GM23338 (cell line): ENCODE measurements around the gene DGKB. TPM values are rescaled to one million over a fixed set of nuclear protein-coding genes. Genes with fewer than 3 reads are reported as not detected.

Experiments used
- ATAC-seq: fragments of 200-7000 bp; cut with Tn5 transposase; 3 replicates; pipeline ENCODE4 v1.9.1; 2020
- DNase-seq: peaks from one replicate; pipeline ENCODE4 v3.0.0-alpha.2; 2015; ENCODE audit warnings: low spot score
- H2AFZ ChIP-seq: fragments of 200-600 bp; sonication (generic); 2 replicates; pipeline ENCODE4 v1.8.0; 2016; ENCODE audit warnings: antibody characterized with exemption, mild to moderate bottlenecking, moderate library complexity
- H3F3A ChIP-seq: fragments of 200-600 bp; sonication (generic); replicated peaks from 2 replicates; pipeline ENCODE4 v1.8.0; 2017; ENCODE audit warnings: antibody characterized with exemption, mixed run types, low read depth
- H3K27ac ChIP-seq: fragments of 200-600 bp; sonication (generic); 2 replicates; pipeline ENCODE4 v1.6.1; 2016; ENCODE audit warnings: low read depth
- H3K27me3 ChIP-seq: fragments of 200-600 bp; sonication (generic); 2 replicates; pipeline ENCODE4 v1.8.0; 2016; ENCODE audit warnings: mild to moderate bottlenecking, mixed run types, moderate library complexity; ENCODE audit not compliant: insufficient read depth
- H3K36me3 ChIP-seq: fragments of 200-600 bp; sonication (generic); 2 replicates; pipeline ENCODE4 v1.8.0; 2016; ENCODE audit warnings: mild to moderate bottlenecking; ENCODE audit not compliant: insufficient read depth
- H3K4me1 ChIP-seq: fragments of 200-600 bp; sonication (generic); 2 replicates; pipeline ENCODE4 v1.8.0; 2016; ENCODE audit warnings: mild to moderate bottlenecking, moderate library complexity; ENCODE audit not compliant: insufficient read depth
- H3K4me2 ChIP-seq: fragments of 200-600 bp; sonication (generic); 2 replicates; pipeline ENCODE4 v1.7.1; 2017; ENCODE audit warnings: mixed run types
- H3K4me3 ChIP-seq: fragments of 200-600 bp; sonication (generic); 2 replicates; pipeline ENCODE4 v1.6.1; 2016; ENCODE audit warnings: mixed run types
- H3K79me2 ChIP-seq: fragments of 200-600 bp; sonication (generic); replicated peaks from 2 replicates; pipeline ENCODE4 v1.8.0; 2017; ENCODE audit warnings: mild to moderate bottlenecking; ENCODE audit not compliant: insufficient read depth
- H3K9me2 ChIP-seq: fragments of 200-600 bp; sonication (generic); 2 replicates; pipeline ENCODE4 v1.8.0; 2017; ENCODE audit not compliant: insufficient read depth
- H4K20me1 ChIP-seq: fragments of 200-600 bp; sonication (generic); replicated peaks from 2 replicates; pipeline ENCODE4 v1.8.0; 2017; ENCODE audit warnings: mild to moderate bottlenecking; ENCODE audit not compliant: insufficient read depth
- H3K27ac Mint-ChIP-seq: 2 replicates; pipeline ENCODE4 v1.8.0; 2020; ENCODE audit warnings: inconsistent platforms, mild to moderate bottlenecking, moderate library complexity, mixed read lengths
- H3K27me3 Mint-ChIP-seq: 3 replicates; pipeline ENCODE4 v1.8.0; 2022; ENCODE audit warnings: low read depth, mild to moderate bottlenecking, moderate library complexity, mixed read lengths, inconsistent platforms; ENCODE audit not compliant: insufficient read depth, poor library complexity
- H3K36me3 Mint-ChIP-seq: 3 replicates; pipeline ENCODE4 v1.8.0; 2021; ENCODE audit warnings: low read depth, mild to moderate bottlenecking, inconsistent platforms, moderate library complexity, mixed read lengths
- H3K4me1 Mint-ChIP-seq: 3 replicates; pipeline ENCODE4 v1.8.0; 2020; ENCODE audit warnings: mild to moderate bottlenecking, inconsistent platforms, mixed read lengths
- H3K4me3 Mint-ChIP-seq: 3 replicates; pipeline ENCODE4 v1.8.0; 2021; ENCODE audit warnings: moderate library complexity, mild to moderate bottlenecking, inconsistent platforms, mixed read lengths
- H3K9me3 Mint-ChIP-seq: 3 replicates; pipeline ENCODE4 v1.8.0; 2020; ENCODE audit warnings: moderate library complexity, mild to moderate bottlenecking, inconsistent platforms, mixed read lengths
- CREB1 ChIP-seq: fragments of 250-450 bp; sonication (Bioruptor Pico); IDR thresholded peaks from 2 replicates; pipeline ENCODE4 v1.5.0; 2020; ENCODE audit warnings: low read depth, mild to moderate bottlenecking, moderate library complexity
- CTCF ChIP-seq, 2 experiments: fragments of 200-600 bp in 1 of 2; sonication (generic) in 1 of 2; conservative IDR thresholded peaks; 2 replicates each; pipeline versions ENCODE4 v1.5.1 to v1.6.1; 2016 to 2017; ENCODE audit warnings: antibody characterized with exemption in 2 of 2, low read depth in 2 of 2, mild to moderate bottlenecking in 2 of 2, moderate library complexity in 1 of 2
- EZH2 ChIP-seq: fragments of 200-600 bp; sonication (generic); IDR thresholded peaks from one replicate; pipeline ENCODE4 v1.8.0; 2017; ENCODE audit warnings: antibody characterized with exemption, mild to moderate bottlenecking, low read depth; ENCODE audit not compliant: unreplicated experiment
- EZH2phosphoT487 ChIP-seq: fragments of 200-600 bp; sonication (generic); IDR thresholded peaks from one replicate; pipeline ENCODE4 v1.8.1; 2018; ENCODE audit warnings: antibody characterized with exemption; ENCODE audit not compliant: unreplicated experiment
- JUNB ChIP-seq: IDR thresholded peaks from one replicate; pipeline ENCODE4 v1.6.1; 2016; ENCODE audit warnings: antibody characterized with exemption; ENCODE audit not compliant: unreplicated experiment
- NANOG ChIP-seq: IDR thresholded peaks from 2 replicates; pipeline ENCODE4 v1.6.1; 2016; ENCODE audit warnings: antibody characterized with exemption, borderline replicate concordance
- POLR2AphosphoS5 ChIP-seq: IDR thresholded peaks from 2 replicates; pipeline ENCODE4 v1.6.1; 2016; ENCODE audit warnings: antibody characterized with exemption, low read depth
- STAT1 ChIP-seq: IDR thresholded peaks from one replicate; pipeline ENCODE4 v1.6.1; 2016; ENCODE audit warnings: antibody characterized with exemption; ENCODE audit not compliant: unreplicated experiment
- ZNF114 ChIP-seq: fragments of 250-450 bp; sonication (Bioruptor Pico); IDR thresholded peaks from 2 replicates; pipeline ENCODE4 v1.5.0; 2020; ENCODE audit warnings: mild to moderate bottlenecking, moderate library complexity
- ZNF331 ChIP-seq: fragments of 250-450 bp; sonication (Bioruptor Pico); IDR thresholded peaks from 2 replicates; pipeline ENCODE4 v1.5.0; 2020; ENCODE audit warnings: low read depth, mild to moderate bottlenecking, moderate library complexity
- polyA plus RNA-seq: library from polyadenylated mRNA; unstranded; fragments of >200 nt; fragmentation: Nextera tagmentation; extraction: Ambion mirVana; gene quantifications from 2 replicates; pipeline ENCODE4 v1.2.1, GENCODE V29; 2016
- total RNA-seq: library from RNA; depleted of rRNA; stranded (reverse); fragments of >200 nt; shearing (Covaris generic); gene quantifications from 2 replicates; pipeline ENCODE4 v1.2.3, GENCODE V29; 2014
- TF ChIP-seq, protein P1 (sequence below): IDR thresholded peaks from one replicate; pipeline ENCODE4 v1.6.1; 2018; ENCODE audit warnings: antibody characterized with exemption; ENCODE audit not compliant: unreplicated experiment
- TF ChIP-seq, protein P2 (sequence below): IDR thresholded peaks from 2 replicates; pipeline ENCODE4 v1.6.1; 2016; ENCODE audit warnings: antibody characterized with exemption

Gene DGKB
- total and polyA plus RNA-seq, 2 experiments from 2014 or later, result 4.8 to 11.5 TPM

DNA sequence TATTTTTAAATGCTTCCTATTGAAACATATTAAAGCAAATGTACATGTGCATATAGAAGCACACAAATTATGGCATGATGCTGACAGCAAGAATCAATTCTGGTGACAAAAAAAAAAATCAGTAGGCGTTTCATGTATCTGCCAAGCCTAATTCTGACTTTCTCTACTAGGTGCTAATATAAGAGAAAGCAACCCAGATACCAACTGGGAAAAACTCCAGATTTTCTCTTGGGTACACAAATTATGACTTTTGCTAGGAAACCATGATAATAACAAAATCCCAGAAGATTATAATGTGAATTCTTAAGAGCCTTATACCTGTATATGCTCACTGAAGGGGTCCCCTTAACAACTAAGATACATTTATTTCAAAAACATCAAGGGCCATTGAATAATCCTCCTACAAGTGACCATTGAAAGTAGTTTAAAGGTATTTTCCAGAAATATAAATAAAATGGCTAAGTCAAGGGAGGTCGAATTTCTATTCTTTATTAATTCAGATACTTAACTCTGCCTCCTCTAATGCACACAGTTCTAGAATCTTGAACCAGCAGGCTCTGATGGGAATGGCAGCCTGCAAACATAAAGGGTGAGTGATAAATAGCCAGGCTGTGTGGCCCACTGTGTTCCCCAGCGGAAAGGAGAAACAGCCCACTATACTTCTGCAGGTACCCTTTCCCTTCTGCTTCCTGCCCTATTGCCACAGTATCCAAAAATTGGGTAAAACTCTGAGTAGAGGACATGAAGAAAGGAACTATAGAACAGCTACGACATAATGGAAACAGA, 84.5 kb downstream of the DGKB start:
- no peaks in the 10 kb centered on the region for H4K20me1 ChIP-seq
- H3K27ac Mint-ChIP-seq, result 0 out of 2 replicates have a peak overlapping the region, but pooled peaks have one; percentile 45
- no peaks in the 10 kb centered on the region for H3F3A ChIP-seq
- H3K4me1 Mint-ChIP-seq, result peaks cover 2% of the 10 kb centered on the region; the same call in 2 of the 3 replicates
- no peak for DNase-seq
- H3K36me3 ChIP-seq, result no peaks in the 10 kb centered on the region
- H2AFZ ChIP-seq, result no peak overlapping the region
- no peak overlapping the region for H3K27ac ChIP-seq
- H3K27me3 ChIP-seq, result no peaks in the 10 kb centered on the region
- H3K4me3 Mint-ChIP-seq, result no peak overlapping the region
- H3K27me3 Mint-ChIP-seq, result no peaks in the 10 kb centered on the region
- no peak for ATAC-seq
- no peaks in the 10 kb centered on the region for H3K9me2 ChIP-seq
- no peak overlapping the region for H3K4me2 ChIP-seq
- no peaks in the 10 kb centered on the region for H3K79me2 ChIP-seq
- H3K36me3 Mint-ChIP-seq, result no peaks in the 10 kb centered on the region
- H3K4me1 ChIP-seq, result peaks cover 1% of the 10 kb centered on the region; the same call in 1 of the 2 replicates
- H3K9me3 Mint-ChIP-seq, result no peaks in the 10 kb centered on the region
- H3K4me3 ChIP-seq, result no peak overlapping the region
- TF ChIP-seq ZNF114, result no peak
- no peak for TF ChIP-seq CREB1
- TF ChIP-seq, protein P1, sequence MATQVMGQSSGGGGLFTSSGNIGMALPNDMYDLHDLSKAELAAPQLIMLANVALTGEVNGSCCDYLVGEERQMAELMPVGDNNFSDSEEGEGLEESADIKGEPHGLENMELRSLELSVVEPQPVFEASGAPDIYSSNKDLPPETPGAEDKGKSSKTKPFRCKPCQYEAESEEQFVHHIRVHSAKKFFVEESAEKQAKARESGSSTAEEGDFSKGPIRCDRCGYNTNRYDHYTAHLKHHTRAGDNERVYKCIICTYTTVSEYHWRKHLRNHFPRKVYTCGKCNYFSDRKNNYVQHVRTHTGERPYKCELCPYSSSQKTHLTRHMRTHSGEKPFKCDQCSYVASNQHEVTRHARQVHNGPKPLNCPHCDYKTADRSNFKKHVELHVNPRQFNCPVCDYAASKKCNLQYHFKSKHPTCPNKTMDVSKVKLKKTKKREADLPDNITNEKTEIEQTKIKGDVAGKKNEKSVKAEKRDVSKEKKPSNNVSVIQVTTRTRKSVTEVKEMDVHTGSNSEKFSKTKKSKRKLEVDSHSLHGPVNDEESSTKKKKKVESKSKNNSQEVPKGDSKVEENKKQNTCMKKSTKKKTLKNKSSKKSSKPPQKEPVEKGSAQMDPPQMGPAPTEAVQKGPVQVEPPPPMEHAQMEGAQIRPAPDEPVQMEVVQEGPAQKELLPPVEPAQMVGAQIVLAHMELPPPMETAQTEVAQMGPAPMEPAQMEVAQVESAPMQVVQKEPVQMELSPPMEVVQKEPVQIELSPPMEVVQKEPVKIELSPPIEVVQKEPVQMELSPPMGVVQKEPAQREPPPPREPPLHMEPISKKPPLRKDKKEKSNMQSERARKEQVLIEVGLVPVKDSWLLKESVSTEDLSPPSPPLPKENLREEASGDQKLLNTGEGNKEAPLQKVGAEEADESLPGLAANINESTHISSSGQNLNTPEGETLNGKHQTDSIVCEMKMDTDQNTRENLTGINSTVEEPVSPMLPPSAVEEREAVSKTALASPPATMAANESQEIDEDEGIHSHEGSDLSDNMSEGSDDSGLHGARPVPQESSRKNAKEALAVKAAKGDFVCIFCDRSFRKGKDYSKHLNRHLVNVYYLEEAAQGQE, result no peak
- TF ChIP-seq ZNF331 (CRISPR knock-in tag), result no peak
- TF ChIP-seq POLR2AphosphoS5, result no peak
- TF ChIP-seq STAT1, result no peak
- no peak for TF ChIP-seq EZH2phosphoT487
- no peak for TF ChIP-seq JUNB
- no peak for TF ChIP-seq CTCF (conservative IDR thresholded peaks at IDR 0.05; ENCODE audit: low read depth in 2 of 2)
- no peak for TF ChIP-seq EZH2
- no peak for TF ChIP-seq NANOG
- TF ChIP-seq, protein P2, sequence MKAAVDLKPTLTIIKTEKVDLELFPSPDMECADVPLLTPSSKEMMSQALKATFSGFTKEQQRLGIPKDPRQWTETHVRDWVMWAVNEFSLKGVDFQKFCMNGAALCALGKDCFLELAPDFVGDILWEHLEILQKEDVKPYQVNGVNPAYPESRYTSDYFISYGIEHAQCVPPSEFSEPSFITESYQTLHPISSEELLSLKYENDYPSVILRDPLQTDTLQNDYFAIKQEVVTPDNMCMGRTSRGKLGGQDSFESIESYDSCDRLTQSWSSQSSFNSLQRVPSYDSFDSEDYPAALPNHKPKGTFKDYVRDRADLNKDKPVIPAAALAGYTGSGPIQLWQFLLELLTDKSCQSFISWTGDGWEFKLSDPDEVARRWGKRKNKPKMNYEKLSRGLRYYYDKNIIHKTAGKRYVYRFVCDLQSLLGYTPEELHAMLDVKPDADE, result no peak
